Lung (tissue), 12 donors: Measurements from ENCODE around the gene MYT1. TPM values are rescaled to one million over a fixed set of nuclear protein-coding genes. Genes with fewer than 3 reads are reported as not detected.

Experiments used
- ATAC-seq: fragments of 200-7000 bp; cut with Tn5 transposase; one replicate; pipeline ENCODE4 v1.9.1; 2020; ENCODE audit warnings: moderate number of reproducible peaks; ENCODE audit not compliant: insufficient read depth, low FRiP score
- DNase-seq, 3 donors: peaks; one replicate each; pipeline ENCODE4 v3.0.0-alpha.2; 2013 to 2017
- H3K27ac ChIP-seq, 2 donors: one replicate each; pipeline ENCODE4 v1.5.1; 2013; ENCODE audit warnings: mild to moderate bottlenecking in 2 of 2, moderate library complexity in 2 of 2, control low read depth in 1 of 2, inconsistent platforms in 1 of 2, low read depth in 1 of 2, low read length in 1 of 2
- H3K27me3 ChIP-seq, 3 donors: one replicate each; pipeline ENCODE4 v1.5.1; 2013; ENCODE audit warnings: low read length in 2 of 3; ENCODE audit not compliant: control insufficient read depth in 3 of 3, insufficient read depth in 3 of 3
- H3K36me3 ChIP-seq, 4 donors: one replicate each; pipeline ENCODE4 v1.5.1; 2013; ENCODE audit warnings: low read length in 4 of 4, mild to moderate bottlenecking in 1 of 4, moderate library complexity in 1 of 4; ENCODE audit not compliant: control insufficient read depth in 4 of 4, insufficient read depth in 4 of 4
- H3K4me1 ChIP-seq, 5 donors: one replicate each; pipeline ENCODE4 v1.5.1; 2013; ENCODE audit warnings: low read length in 5 of 5, mild to moderate bottlenecking in 2 of 5, moderate library complexity in 1 of 5; ENCODE audit not compliant: control insufficient read depth in 5 of 5, insufficient read depth in 5 of 5
- H3K4me3 ChIP-seq: one replicate; pipeline ENCODE4 v1.5.1; 2013; ENCODE audit warnings: mild to moderate bottlenecking, control low read depth, moderate library complexity
- H3K9ac ChIP-seq, 2 donors: one replicate each; pipeline ENCODE4 v1.5.1; 2013; ENCODE audit warnings: low read length in 2 of 2, control low read depth in 1 of 2; ENCODE audit not compliant: insufficient read depth in 1 of 2
- H3K9me3 ChIP-seq, 4 donors: one replicate each; pipeline ENCODE4 v1.5.1; 2013; ENCODE audit warnings: low read length in 3 of 4, mild to moderate bottlenecking in 1 of 4, moderate library complexity in 1 of 4; ENCODE audit not compliant: control insufficient read depth in 4 of 4, insufficient read depth in 3 of 4
- CTCF ChIP-seq: IDR thresholded peaks from 2 replicates; pipeline ENCODE4 v1.5.1; 2012; ENCODE audit warnings: mild to moderate bottlenecking; ENCODE audit errors: control extremely low read depth, extremely low read depth
- WGBS, 2 donors: extraction: QIAGEN DNeasy Blood & Tissue Kit; methylation state at CpG; one replicate each; pipeline ENCODE4 v1.1.7; 2013; 5-methylcytosine and 5-hydroxymethylcytosine counted together
- polyA plus RNA-seq, 2 donors: library from polyadenylated mRNA; stranded (reverse); fragments of 200-250 nt; gene quantifications; one replicate each; pipeline ENCODE4 v1.2.1, GENCODE V29; 2013
- total RNA-seq, 2 donors: library from RNA; depleted of rRNA in 1 of 2; stranded (reverse); fragments of >200 nt in 1 of 2; gene quantifications; one replicate each; pipeline ENCODE4 v1.2.1, GENCODE V29; 2014 to 2021
- donor health status: control.
- donor health status: control.
- donor health status: Bipolar disorder and iron deficiency.
- donor health status: healthy.
- donor health status: DM: yes; HTN: yes; CAD: no.

Gene MYT1
- total and polyA plus RNA-seq, 4 donors: 0.03 to 0.40 (median 0.10) TPM; not detected in 1

GRCh38 chr20:64157878-64158277 lies 6.4 kb upstream of the MYT1 start:
- WGBS, 2 donors: 100% methylated on average over 1 of the region's 1 CpG
- Histone ChIP-seq H3K4me3 (no peak overlapping the region), H3K9ac (no peak overlapping the region), H3K36me3 (no peaks in the 10 kb centered on the region), H3K27ac (no peak overlapping the region), H3K9me3 (peaks cover 0 to 5% (median 0%) of the 10 kb centered on the region in 4 donors), H3K27me3 (peaks cover 6 to 37% (median 18%) of the 10 kb centered on the region in 3 donors), H3K4me1 (no peaks in the 10 kb centered on the region)
- DNase-seq: no peak
- no peak for ATAC-seq
- TF ChIP-seq CTCF: no peak

- Histone ChIP-seq H3K4me1 (no peaks in the 10 kb centered on the region), H3K27ac (no peak overlapping the region), H3K9me3 (peaks cover 0 to 5% (median 0%) of the 10 kb centered on the region in 4 donors), H3K4me3 (no peak overlapping the region), H3K36me3 (no peaks in the 10 kb centered on the region), H3K9ac (no peak overlapping the region), H3K27me3 (peaks cover 6 to 44% (median 25%) of the 10 kb centered on the region in 3 donors)
- no peak for TF ChIP-seq CTCF
- DNase-seq (no peak), ATAC-seq (no peak)
- 68 to 84% methylated on average over 9 of the region's 9 CpGs for WGBS, 2 donors
Measured at GRCh38 chr20:64158346-64159285, 5.6 kb upstream of the MYT1 start.

- DNase-seq: no peak
- WGBS, 2 donors: 82 to 93% methylated on average over 8 of the region's 8 CpGs
Measured at GRCh38 chr20:64159286-64159680, 5.0 kb upstream of the MYT1 start.

More at GRCh38 chr20:64159286-64159680, 5.0 kb upstream of the MYT1 start:
- Histone ChIP-seq H3K9ac (no peak overlapping the region), H3K4me3 (no peak overlapping the region), H3K4me1 (no peaks in the 10 kb centered on the region), H3K27ac (no peak overlapping the region), H3K36me3 (no peaks in the 10 kb centered on the region), H3K27me3 (peaks cover 6 to 47% (median 28%) of the 10 kb centered on the region in 3 donors), H3K9me3 (peaks cover 0 to 5% (median 0%) of the 10 kb centered on the region in 4 donors)
- TF ChIP-seq CTCF: no peak
- no peak for ATAC-seq
